Heart right ventricle (tissue), 16 donors: ENCODE data around the gene DNALI1. TPM values are rescaled to one million over a fixed set of nuclear protein-coding genes. Genes with fewer than 3 reads are reported as not detected.
"Not testable (repeated sequence)": the region's sequence is repeated elsewhere in the genome, so short reads cannot be mapped to it uniquely, and the experiment has no call there.

Source experiments
- ATAC-seq, 8 donors: fragments of 200-7000 bp; cut with Tn5 transposase; one replicate each; pipeline ENCODE4 v1.9.1; 2020; ENCODE audit warnings: mild to moderate bottlenecking in 8 of 8, moderate library complexity in 8 of 8, moderate number of reproducible peaks in 1 of 8
- DNase-seq, 2 donors: peaks; one replicate each; pipeline ENCODE4 v3.0.0-alpha.2; 2020
- H3K27ac ChIP-seq, 10 donors: fragments of 200-600 bp; sonication (generic) in 2 of 10; one replicate each; pipeline versions ENCODE4 v1.5.0 to v1.8.0; 2020 to 2022; ENCODE audit warnings: mild to moderate bottlenecking in 3 of 10
- H3K27me3 ChIP-seq, 7 donors: fragments of 200-600 bp; one replicate each; pipeline ENCODE4 v1.8.0; 2021 to 2022; ENCODE audit warnings: mild to moderate bottlenecking in 2 of 7
- H3K36me3 ChIP-seq, 9 donors: fragments of 200-600 bp; sonication (generic) in 1 of 9; one replicate each; pipeline versions ENCODE4 v1.5.0 to v1.8.0; 2020 to 2022; ENCODE audit warnings: mild to moderate bottlenecking in 2 of 9
- H3K4me1 ChIP-seq, 9 donors: fragments of 200-600 bp; sonication (generic) in 1 of 9; one replicate each; pipeline versions ENCODE4 v1.5.0 to v1.8.0; 2020 to 2022; ENCODE audit warnings: mild to moderate bottlenecking in 4 of 9
- H3K4me3 ChIP-seq, 10 donors: fragments of 200-600 bp; sonication (generic) in 2 of 10; one replicate each; pipeline versions ENCODE4 v1.5.0 to v1.8.0; 2020 to 2022; ENCODE audit warnings: mild to moderate bottlenecking in 7 of 10, moderate library complexity in 2 of 10
- H3K9me3 ChIP-seq, 11 donors: fragments of 200-600 bp in 10 of 11; sonication (generic) in 2 of 11; one replicate each; pipeline versions ENCODE4 v1.5.0 to v1.8.0; 2013 to 2022; ENCODE audit warnings: mild to moderate bottlenecking in 2 of 11, control low read depth in 1 of 11, moderate library complexity in 1 of 11
- WGBS, 2 donors: extraction: QIAGEN DNeasy Blood & Tissue Kit; methylation state at CpG; one replicate each; pipeline ENCODE4 v1.1.7; 2013; ENCODE audit warnings: inconsistent platforms in 1 of 2; 5-methylcytosine and 5-hydroxymethylcytosine counted together
- intact Hi-C, 10 donors: fragments of 100-400 bp; cut with DNase I; formaldehyde crosslinking; loops; one replicate each; pipeline versions ENCODE4 v1.11.1 to v1.14.2; 2022
- polyA plus RNA-seq, 2 donors: library from polyadenylated mRNA; stranded (reverse); fragments of 200-250 nt; gene quantifications; one replicate each; pipeline ENCODE4 v1.2.3, GENCODE V29; 2013
- total RNA-seq, 10 donors: library from RNA; stranded (reverse); fragmentation: NEBNext Ultra II Directional in 3 of 10; extraction: Animal tissue kit (Norgen Biotek cat#: 25700) in 3 of 10; gene quantifications; one replicate each; pipeline versions ENCODE4 v1.2.1 to v1.2.4, GENCODE V29; 2021 to 2023
- TF ChIP-seq, protein P1 (sequence below), 9 donors: fragments of 200-600 bp; sonication (generic) in 2 of 9; IDR thresholded peaks; one replicate each; pipeline versions ENCODE4 v1.5.0 to v1.8.0; 2021 to 2022; ENCODE audit warnings: antibody characterized with exemption in 9 of 9, mild to moderate bottlenecking in 5 of 9, moderate library complexity in 1 of 9
- donor health status: Arrhythmogenic right ventricular cardiomyopathy.
- donor health status: ischemic (EF 13 %, LVEDD 7.1; RV severe dilation, severe dysfunction).
- donor health status: healthy with polysubstance abuse.
- donor health status: DM: no; HTN: yes; CAD: no.
- donor health status: DM: no; HTN: no; CAD: no.
- donor health status: ischemic (EF 25% LVEDD 6.9; RV normal size, moderate dysfunction).
- donor health status: ischemic (EF 25% LVEDD 5.7; RV mildly dilated, moderate dysfunction).
- donor health status: healthy.
- donor health status: DM: yes; HTN: yes; CAD: no.
- donor health status: Ischemic cardiomyopathy.
- donor health status: ischemic (EF 35%, LVEDD 5.7; RV mildly dilated, moderate dysfunction).
- donor health status: nonischemic (EF 11% LVEDD 7.7; RV severe dilation, severe dysfunction).
- donor health status: DM: yes; HTN: yes; CAD: no.
- donor health status: PGD.
- donor health status: ischemic (EF 29% LVEDD 5.4; RV normal size, mild dysfunction).
- donor health status: nonischemic (EF 23%, LVEDD 6.1; RV moderate dilation, normal function).

Gene DNALI1
- total and polyA plus RNA-seq, 12 donors = 1.9 to 9.4 (median 4.0) TPM

- Histone ChIP-seq H3K4me1 (no peaks in the 10 kb centered on the region), H3K36me3 (peaks cover 0 to 100% (median 70%) of the 10 kb centered on the region in 9 donors), H3K27ac (no peak overlapping the region), H3K4me3 (no peak overlapping the region), H3K27me3 (no peaks in the 10 kb centered on the region), H3K9me3 (no peaks in the 10 kb centered on the region)
- intact Hi-C loops = no loop called here
- TF ChIP-seq, protein P1, sequence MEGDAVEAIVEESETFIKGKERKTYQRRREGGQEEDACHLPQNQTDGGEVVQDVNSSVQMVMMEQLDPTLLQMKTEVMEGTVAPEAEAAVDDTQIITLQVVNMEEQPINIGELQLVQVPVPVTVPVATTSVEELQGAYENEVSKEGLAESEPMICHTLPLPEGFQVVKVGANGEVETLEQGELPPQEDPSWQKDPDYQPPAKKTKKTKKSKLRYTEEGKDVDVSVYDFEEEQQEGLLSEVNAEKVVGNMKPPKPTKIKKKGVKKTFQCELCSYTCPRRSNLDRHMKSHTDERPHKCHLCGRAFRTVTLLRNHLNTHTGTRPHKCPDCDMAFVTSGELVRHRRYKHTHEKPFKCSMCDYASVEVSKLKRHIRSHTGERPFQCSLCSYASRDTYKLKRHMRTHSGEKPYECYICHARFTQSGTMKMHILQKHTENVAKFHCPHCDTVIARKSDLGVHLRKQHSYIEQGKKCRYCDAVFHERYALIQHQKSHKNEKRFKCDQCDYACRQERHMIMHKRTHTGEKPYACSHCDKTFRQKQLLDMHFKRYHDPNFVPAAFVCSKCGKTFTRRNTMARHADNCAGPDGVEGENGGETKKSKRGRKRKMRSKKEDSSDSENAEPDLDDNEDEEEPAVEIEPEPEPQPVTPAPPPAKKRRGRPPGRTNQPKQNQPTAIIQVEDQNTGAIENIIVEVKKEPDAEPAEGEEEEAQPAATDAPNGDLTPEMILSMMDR (IDR thresholded peaks at IDR 0.05) = no peak
- DNase-seq = no peak
- 90 to 92% methylated on average over 7 of the region's 7 CpGs for WGBS, 2 donors
- ATAC-seq = no peak
These were observed 18.2 kb downstream of the DNALI1 start for GRCh38 chr1:37574834-37575480.

GRCh38 chr1:37575692-37576091 lies 19.0 kb downstream of the DNALI1 start:
- no peak for ATAC-seq
- no peak overlapping the region for H3K27ac ChIP-seq

DNA sequence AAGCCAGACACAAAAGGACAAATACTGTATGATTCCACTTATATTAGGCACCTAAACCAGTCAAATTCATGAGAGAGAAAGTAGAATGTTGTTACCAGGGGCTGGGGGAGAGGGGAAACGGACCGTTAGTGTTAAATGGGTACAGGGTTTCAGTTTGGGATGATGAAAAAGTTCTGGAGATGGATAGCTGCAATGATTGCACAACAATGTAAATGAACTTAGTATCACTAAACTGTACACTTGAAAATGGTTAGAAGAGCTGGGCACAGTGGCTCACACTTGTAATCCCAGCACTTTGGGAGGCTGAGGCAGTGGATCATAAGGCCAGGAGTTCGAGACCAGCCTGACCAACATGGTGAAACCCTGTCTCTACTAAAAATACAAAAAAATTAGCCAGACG lies 27.8 kb downstream of the DNALI1 start:
- ATAC-seq, H3K4me3 ChIP-seq, H3K4me1 ChIP-seq, intact Hi-C loops, H3K27me3 ChIP-seq, H3K9me3 ChIP-seq, H3K27ac ChIP-seq, DNase-seq: not testable (repeated sequence)
- peaks cover 0 to 100% (median 60%) of the 10 kb centered on the region in 9 donors for H3K36me3 ChIP-seq
- WGBS, 2 donors = 89 to 90% methylated on average over 4 of the region's 4 CpGs

More at GRCh38 chr1:37575692-37576091, 19.0 kb downstream of the DNALI1 start:
- Histone ChIP-seq H3K36me3 (peaks cover 0 to 100% (median 68%) of the 10 kb centered on the region in 9 donors), H3K9me3 (no peaks in the 10 kb centered on the region), H3K4me1 (peaks cover 0 to 2% (median 0%) of the 10 kb centered on the region in 9 donors), H3K27me3 (no peaks in the 10 kb centered on the region), H3K4me3 (no peak overlapping the region)
- WGBS, 2 donors = 95% methylated on average over 5 of the region's 5 CpGs
- TF ChIP-seq, protein P1 (IDR thresholded peaks at IDR 0.05) = no peak
- intact Hi-C loops = no loop called here
- no peak for DNase-seq

GRCh38 chr1:37588939-37589338 lies 32.2 kb downstream of the DNALI1 start:
- Histone ChIP-seq H3K27ac (no peak overlapping the region), H3K4me1 (peaks cover 0 to 9% (median under 1%) of the 10 kb centered on the region in 9 donors), H3K9me3 (no peaks in the 10 kb centered on the region), H3K36me3 (peaks cover 0 to 100% (median 53%) of the 10 kb centered on the region in 9 donors), H3K27me3 (no peaks in the 10 kb centered on the region), H3K4me3 (no peak overlapping the region)
- DNase-seq = no peak
- no peak for ATAC-seq
- intact Hi-C loops = no loop called here
- 92 to 96% methylated on average over 2 of the region's 2 CpGs for WGBS, 2 donors
- TF ChIP-seq, protein P1 (IDR thresholded peaks at IDR 0.05) = no peak

- intact Hi-C loops = loop anchor here in 2 of 10 donors (10.0 kb wide), 1 partner anchor 79 kb away; the partner anchor contains the start of gene MEAF6 (in 2 of the 2)
- Histone ChIP-seq H3K4me3 (no peak overlapping the region), H3K27me3 (no peaks in the 10 kb centered on the region), H3K4me1 (peaks cover 6 to 28% (median 20%) of the 10 kb centered on the region in 9 donors), H3K36me3 (peaks cover 0 to 53% (median 32%) of the 10 kb centered on the region in 9 donors), H3K9me3 (no peaks in the 10 kb centered on the region), H3K27ac (no peak overlapping the region)
- no peak for DNase-seq
- no peak for ATAC-seq
- TF ChIP-seq, protein P1 (IDR thresholded peaks at IDR 0.05) = no peak
- WGBS, 2 donors = 95 to 97% methylated on average over 6 of the region's 6 CpGs
These were observed 37.0 kb downstream of the DNALI1 start for GRCh38 chr1:37593726-37594125.
